GM13976 (cell line): ENCODE data around the gene TMEM131L.
A peak's percentile ranks its signal among the peaks of the same experiment; 100 is the strongest.

Source experiments
- DNase-seq: peaks from one replicate; pipeline ENCODE4 v3.0.0; 2012; ENCODE audit warnings: low spot score
- in situ Hi-C: fragments of 300-500 bp; cut with MboI; formaldehyde crosslinking; loops from one replicate; pipeline ENCODE4 v1.12.0; 2022; ENCODE audit warnings: low sequenced_read_pairs, mixed read lengths, inconsistent platforms; ENCODE audit not compliant: unreplicated experiment
- TF ChIP-seq, protein P1 (sequence below): IDR thresholded peaks from 2 replicates; pipeline ENCODE4 v1.5.1; 2012; ENCODE audit warnings: borderline replicate concordance, mild to moderate bottlenecking; ENCODE audit not compliant: insufficient read depth; ENCODE audit errors: extremely low read depth, missing control alignments, control extremely low read depth

TMEM131L gene

DNA sequence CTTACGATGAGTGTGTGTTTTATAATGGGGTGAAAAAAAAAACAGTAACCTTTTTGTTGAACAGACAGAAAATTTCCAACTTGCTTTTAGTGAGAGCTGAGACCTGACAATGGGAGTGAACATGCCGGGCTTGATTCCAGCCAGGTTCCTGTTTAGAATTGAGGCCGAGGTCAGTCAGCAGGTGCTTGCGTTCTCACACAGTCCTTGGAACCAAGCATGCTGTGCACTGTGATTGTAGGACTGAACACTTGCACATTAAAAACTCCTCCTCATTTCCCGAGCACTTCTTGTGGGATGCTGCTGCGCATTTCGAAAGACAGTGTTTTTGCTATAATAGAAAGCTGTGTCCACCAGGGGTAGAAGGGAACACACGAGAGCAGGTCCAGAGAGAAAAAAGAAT, 51.8 kb downstream of the TMEM131L start:
- DNase-seq, result no peak
- in situ Hi-C loops, result no loop called here

DNA sequence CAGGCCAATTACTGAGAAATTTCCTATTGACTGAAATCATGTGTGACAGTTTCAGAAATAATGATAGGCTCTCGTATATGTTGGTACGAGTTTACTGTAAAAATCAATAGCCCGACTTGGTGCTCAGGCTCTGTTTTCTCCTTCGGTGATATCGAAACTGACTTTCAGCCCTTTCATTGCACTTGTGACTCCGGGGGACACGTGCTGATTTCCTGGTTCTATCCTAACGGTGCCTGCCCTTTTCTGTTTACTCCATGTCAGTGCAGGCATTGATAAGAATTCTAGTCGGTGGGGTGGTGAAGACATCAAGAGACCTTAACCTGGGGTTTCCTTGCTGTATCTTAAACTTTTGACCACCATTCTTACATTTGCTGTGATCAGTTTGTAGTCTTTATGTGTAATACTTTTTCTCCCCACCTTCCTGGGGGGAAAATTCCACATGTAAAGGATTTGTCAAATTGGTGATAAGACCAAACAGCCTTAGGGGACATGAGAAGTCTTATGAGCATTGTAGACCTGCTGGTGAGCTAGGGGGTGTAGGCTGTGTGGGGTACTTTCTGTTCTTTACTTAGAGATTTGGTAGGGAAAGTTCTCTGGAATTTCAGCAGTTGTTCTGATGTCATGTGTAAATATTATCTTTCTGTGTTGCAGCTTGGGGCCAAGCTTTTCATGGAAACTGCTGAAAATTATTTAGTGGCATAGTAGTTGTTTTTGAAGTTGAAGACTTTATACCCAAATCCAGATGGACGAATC, 52.7 kb downstream of the TMEM131L start:
- DNase-seq, result no peak
- TF ChIP-seq, protein P1, sequence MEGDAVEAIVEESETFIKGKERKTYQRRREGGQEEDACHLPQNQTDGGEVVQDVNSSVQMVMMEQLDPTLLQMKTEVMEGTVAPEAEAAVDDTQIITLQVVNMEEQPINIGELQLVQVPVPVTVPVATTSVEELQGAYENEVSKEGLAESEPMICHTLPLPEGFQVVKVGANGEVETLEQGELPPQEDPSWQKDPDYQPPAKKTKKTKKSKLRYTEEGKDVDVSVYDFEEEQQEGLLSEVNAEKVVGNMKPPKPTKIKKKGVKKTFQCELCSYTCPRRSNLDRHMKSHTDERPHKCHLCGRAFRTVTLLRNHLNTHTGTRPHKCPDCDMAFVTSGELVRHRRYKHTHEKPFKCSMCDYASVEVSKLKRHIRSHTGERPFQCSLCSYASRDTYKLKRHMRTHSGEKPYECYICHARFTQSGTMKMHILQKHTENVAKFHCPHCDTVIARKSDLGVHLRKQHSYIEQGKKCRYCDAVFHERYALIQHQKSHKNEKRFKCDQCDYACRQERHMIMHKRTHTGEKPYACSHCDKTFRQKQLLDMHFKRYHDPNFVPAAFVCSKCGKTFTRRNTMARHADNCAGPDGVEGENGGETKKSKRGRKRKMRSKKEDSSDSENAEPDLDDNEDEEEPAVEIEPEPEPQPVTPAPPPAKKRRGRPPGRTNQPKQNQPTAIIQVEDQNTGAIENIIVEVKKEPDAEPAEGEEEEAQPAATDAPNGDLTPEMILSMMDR, result no peak
- in situ Hi-C loops, result no loop called here

More for the DNA sequence above, 51.8 kb downstream of the TMEM131L start:
- TF ChIP-seq, protein P1, result no peak

DNA sequence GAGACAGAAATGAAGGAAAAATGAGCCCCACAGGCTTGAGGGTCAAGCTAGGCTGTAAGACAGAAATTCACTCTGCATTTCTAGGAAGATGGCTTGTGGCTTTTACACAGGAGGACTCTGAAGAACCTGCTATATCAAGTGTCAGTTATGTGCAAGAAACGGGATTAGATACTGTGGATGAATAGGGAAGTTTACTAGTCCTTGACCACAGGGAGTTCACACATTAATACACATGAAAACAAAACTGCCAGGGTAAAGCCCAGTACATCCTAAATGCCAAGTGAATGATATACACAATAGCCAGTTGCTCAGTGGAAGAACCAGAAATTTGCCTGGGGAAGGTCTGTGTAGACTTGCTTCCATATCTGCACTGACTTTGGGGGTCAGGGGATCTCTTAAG, 53.5 kb downstream of the TMEM131L start:
- DNase-seq, result no peak
- TF ChIP-seq, protein P1, result no peak
- in situ Hi-C loops, result loop anchor here (10.0 kb wide), 1 partner anchor 85 kb away; no protein-coding TSS in a partner anchor

DNA sequence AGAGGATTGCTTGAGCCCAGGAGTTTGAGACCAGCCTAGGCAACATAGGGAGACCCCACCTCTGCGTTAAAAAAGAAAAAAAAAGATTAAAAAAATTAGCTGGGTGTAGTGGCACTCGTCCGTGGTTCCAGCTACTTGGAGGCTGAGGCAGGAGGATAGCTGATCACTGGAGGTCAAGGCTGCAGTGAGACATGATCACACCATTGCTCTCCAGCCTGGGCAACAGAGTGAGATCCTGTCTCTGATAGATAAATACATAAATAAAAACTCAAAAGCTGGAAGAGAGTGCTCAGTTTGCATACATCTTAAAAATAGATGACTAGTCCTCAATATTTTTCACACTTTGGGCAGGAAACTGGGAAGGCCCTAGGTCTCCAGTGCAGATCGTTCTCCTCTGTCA, 54.1 kb downstream of the TMEM131L start:
- in situ Hi-C loops, result loop anchor here (10.0 kb wide), 1 partner anchor 85 kb away; no protein-coding TSS in a partner anchor
- TF ChIP-seq, protein P1, result no peak
- DNase-seq, result no peak

DNA sequence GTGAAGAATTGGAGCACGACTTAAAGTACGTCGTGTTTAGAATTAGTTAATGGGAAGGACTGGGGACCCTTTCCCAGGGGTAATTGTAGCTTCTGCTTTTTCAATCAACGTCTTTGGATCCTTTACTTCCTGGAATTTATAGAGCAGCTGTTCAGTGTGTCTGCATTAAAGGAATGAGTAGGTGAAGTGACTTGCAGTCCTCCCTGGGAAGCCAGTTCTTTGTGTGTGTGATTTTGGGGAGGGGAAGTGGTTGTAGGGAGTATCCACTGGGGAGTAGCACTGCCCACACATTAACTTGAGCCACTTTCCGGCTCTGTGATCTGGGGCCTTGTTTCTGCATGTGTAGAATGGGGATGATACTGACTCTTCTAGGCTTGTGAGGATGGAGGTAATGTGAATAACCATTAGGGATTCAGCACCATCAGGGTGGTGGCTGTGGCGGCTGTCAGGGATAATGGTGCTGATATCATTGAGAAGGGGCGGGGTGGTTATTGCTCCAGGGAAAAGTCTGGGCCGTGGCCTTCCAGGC, 54.7 kb downstream of the TMEM131L start:
- TF ChIP-seq, protein P1, result no peak
- in situ Hi-C loops, result loop anchor here (10.0 kb wide), 1 partner anchor 86 kb away; no protein-coding TSS in a partner anchor
- DNase-seq, result peak; percentile 36

DNA sequence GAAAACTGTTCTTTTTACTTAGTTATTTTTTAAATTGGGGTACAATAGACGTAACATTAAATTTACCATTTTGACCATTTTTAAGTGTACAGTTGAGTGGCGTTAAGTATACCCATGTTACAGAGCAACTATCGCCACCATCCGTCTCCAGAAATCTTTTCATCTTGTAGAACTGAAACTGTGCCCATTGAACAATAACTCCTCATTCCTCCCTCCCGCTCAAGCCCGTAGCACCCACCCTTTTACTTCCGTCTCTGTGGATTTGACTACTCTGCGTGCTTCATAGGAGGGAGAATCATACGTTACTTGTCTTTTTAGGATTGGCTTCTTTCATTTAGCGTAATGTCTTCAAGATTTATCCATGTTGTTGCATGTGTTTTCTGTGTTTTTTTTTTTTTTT, 55.3 kb downstream of the TMEM131L start:
- no peak for DNase-seq
- in situ Hi-C loops, result loop anchor here (10.0 kb wide), 1 partner anchor 87 kb away; no protein-coding TSS in a partner anchor

More for the DNA sequence above, 55.3 kb downstream of the TMEM131L start:
- TF ChIP-seq, protein P1, result no peak
